ENCODE measurements around the gene RHOB. TPM values are rescaled to one million over a fixed set of nuclear protein-coding genes. Genes with fewer than 3 reads are reported as not detected.

RHOB gene
- total and polyA plus RNA-seq, 2 experiments from 2014 or later = 146 to 429 TPM

- TF ChIP-seq, protein P1, sequence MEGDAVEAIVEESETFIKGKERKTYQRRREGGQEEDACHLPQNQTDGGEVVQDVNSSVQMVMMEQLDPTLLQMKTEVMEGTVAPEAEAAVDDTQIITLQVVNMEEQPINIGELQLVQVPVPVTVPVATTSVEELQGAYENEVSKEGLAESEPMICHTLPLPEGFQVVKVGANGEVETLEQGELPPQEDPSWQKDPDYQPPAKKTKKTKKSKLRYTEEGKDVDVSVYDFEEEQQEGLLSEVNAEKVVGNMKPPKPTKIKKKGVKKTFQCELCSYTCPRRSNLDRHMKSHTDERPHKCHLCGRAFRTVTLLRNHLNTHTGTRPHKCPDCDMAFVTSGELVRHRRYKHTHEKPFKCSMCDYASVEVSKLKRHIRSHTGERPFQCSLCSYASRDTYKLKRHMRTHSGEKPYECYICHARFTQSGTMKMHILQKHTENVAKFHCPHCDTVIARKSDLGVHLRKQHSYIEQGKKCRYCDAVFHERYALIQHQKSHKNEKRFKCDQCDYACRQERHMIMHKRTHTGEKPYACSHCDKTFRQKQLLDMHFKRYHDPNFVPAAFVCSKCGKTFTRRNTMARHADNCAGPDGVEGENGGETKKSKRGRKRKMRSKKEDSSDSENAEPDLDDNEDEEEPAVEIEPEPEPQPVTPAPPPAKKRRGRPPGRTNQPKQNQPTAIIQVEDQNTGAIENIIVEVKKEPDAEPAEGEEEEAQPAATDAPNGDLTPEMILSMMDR (IDR thresholded peaks at IDR 0.05; ENCODE audit: poor library complexity) = no peak
- no peak for TF ChIP-seq EZH2 (IDR thresholded peaks at IDR 0.05; ENCODE audit: borderline replicate concordance)
- no peak for TF ChIP-seq EZH2phosphoT487 (IDR thresholded peaks at IDR 0.05; ENCODE audit: low read depth, severe bottlenecking, unreplicated experiment)
Observed at GRCh38 chr2:20486571-20486970, 39.7 kb downstream of the RHOB start.

GRCh38 chr2:20487030-20487391, 40.1 kb downstream of the RHOB start:
- H3K9me2 ChIP-seq (replicated peaks; ENCODE audit: insufficient read depth) = no peaks in the 10 kb centered on the region
- no peak overlapping the region for H3K4me2 ChIP-seq
- H3K4me1 ChIP-seq (ENCODE audit: insufficient read depth) = peaks cover 19% of the 10 kb centered on the region
- no peaks in the 10 kb centered on the region for H3K36me3 ChIP-seq (replicated peaks; ENCODE audit: insufficient read depth, low read depth)
- no peaks in the 10 kb centered on the region for H3K79me2 ChIP-seq
- H3K27ac ChIP-seq = no peak overlapping the region
- H3K27me3 ChIP-seq = no peaks in the 10 kb centered on the region
- DNase-seq (ENCODE audit: low spot score) = no peak
- 85% methylated on average over 3 of the region's 3 CpGs for WGBS (ENCODE audit: low lambda C conversion rate, missing lambda C conversion rate)
- no peaks in the 10 kb centered on the region for H3K9me3 ChIP-seq (ENCODE audit: low read depth)
- no peak overlapping the region for H2AFZ ChIP-seq
- TF ChIP-seq, protein P1 (IDR thresholded peaks at IDR 0.05; ENCODE audit: poor library complexity) = no peak
- no peak for TF ChIP-seq EZH2phosphoT487 (IDR thresholded peaks at IDR 0.05; ENCODE audit: low read depth, severe bottlenecking, unreplicated experiment)
- no peak for TF ChIP-seq EZH2 (IDR thresholded peaks at IDR 0.05; ENCODE audit: borderline replicate concordance)
- no peak overlapping the region for H3K4me3 ChIP-seq
- H4K20me1 ChIP-seq (ENCODE audit: insufficient read depth, poor library complexity, severe bottlenecking) = no peaks in the 10 kb centered on the region

More at GRCh38 chr2:20486571-20486970, 39.7 kb downstream of the RHOB start:
- no peak overlapping the region for H3K4me2 ChIP-seq
- no peaks in the 10 kb centered on the region for H3K79me2 ChIP-seq
- no peak overlapping the region for H2AFZ ChIP-seq
- peaks cover 14% of the 10 kb centered on the region for H3K4me1 ChIP-seq (ENCODE audit: insufficient read depth)
- no peaks in the 10 kb centered on the region for H3K9me3 ChIP-seq (ENCODE audit: low read depth)
- no peak overlapping the region for H3K27ac ChIP-seq
- H3K27me3 ChIP-seq = no peaks in the 10 kb centered on the region
- H3K4me3 ChIP-seq = no peak overlapping the region
- no peak for DNase-seq (ENCODE audit: low spot score)
- no peaks in the 10 kb centered on the region for H3K9me2 ChIP-seq (replicated peaks; ENCODE audit: insufficient read depth)
- no peaks in the 10 kb centered on the region for H3K36me3 ChIP-seq (replicated peaks; ENCODE audit: insufficient read depth, low read depth)
- H4K20me1 ChIP-seq (ENCODE audit: insufficient read depth, poor library complexity, severe bottlenecking) = no peaks in the 10 kb centered on the region
- WGBS (ENCODE audit: low lambda C conversion rate, missing lambda C conversion rate) = 76% methylated on average over 3 of the region's 3 CpGs

- H3K79me2 ChIP-seq = no peaks in the 10 kb centered on the region
- H3K4me3 ChIP-seq = no peak overlapping the region
- peaks cover 23% of the 10 kb centered on the region for H3K4me1 ChIP-seq (ENCODE audit: insufficient read depth)
- TF ChIP-seq EZH2 (IDR thresholded peaks at IDR 0.05; ENCODE audit: borderline replicate concordance) = no peak
- TF ChIP-seq EZH2phosphoT487 (IDR thresholded peaks at IDR 0.05; ENCODE audit: low read depth, severe bottlenecking, unreplicated experiment) = no peak
- TF ChIP-seq, protein P1 (IDR thresholded peaks at IDR 0.05; ENCODE audit: poor library complexity) = no peak
- no peaks in the 10 kb centered on the region for H3K36me3 ChIP-seq (replicated peaks; ENCODE audit: insufficient read depth, low read depth)
- no peak overlapping the region for H2AFZ ChIP-seq
- no peaks in the 10 kb centered on the region for H4K20me1 ChIP-seq (ENCODE audit: insufficient read depth, poor library complexity, severe bottlenecking)
- H3K27ac ChIP-seq = no peak overlapping the region
- H3K9me3 ChIP-seq (ENCODE audit: low read depth) = no peaks in the 10 kb centered on the region
- H3K4me2 ChIP-seq = no peak overlapping the region
- 75% methylated on average over 9 of the region's 9 CpGs for WGBS (ENCODE audit: low lambda C conversion rate, missing lambda C conversion rate)
- no peaks in the 10 kb centered on the region for H3K27me3 ChIP-seq
- H3K9me2 ChIP-seq (replicated peaks; ENCODE audit: insufficient read depth) = no peaks in the 10 kb centered on the region
- DNase-seq (ENCODE audit: low spot score) = no peak
Observed at GRCh38 chr2:20487392-20488174, 40.7 kb downstream of the RHOB start.

Measured in hepatocyte (in vitro differentiated cells).